Breast epithelium (tissue), 3 donors: ENCODE measurements around the gene IMPG2.

Source experiments
- CTCF ChIP-seq, 3 donors: fragments of 450-650 bp; IDR thresholded peaks; one replicate each; pipeline ENCODE4 v1.5.1; 2016 to 2017; ENCODE audit warnings: antibody characterized with exemption in 3 of 3, mild to moderate bottlenecking in 3 of 3, moderate library complexity in 3 of 3
- POLR2A ChIP-seq: fragments of 450-650 bp; IDR thresholded peaks from one replicate; pipeline ENCODE4 v1.6.1; 2016; ENCODE audit warnings: antibody characterized with exemption, mild to moderate bottlenecking, moderate library complexity
- POLR2AphosphoS5 ChIP-seq, 3 donors: sonication (generic); formaldehyde crosslinking; IDR thresholded peaks; one replicate each; pipeline ENCODE4 v1.6.1; 2017; ENCODE audit warnings: antibody characterized with exemption in 3 of 3

- TF ChIP-seq CTCF (IDR thresholded peaks at IDR 0.05) (no peak), POLR2A (no peak), POLR2AphosphoS5 (IDR thresholded peaks at IDR 0.05) (no peak)
Observed at GRCh38 chr3:101319531-101319930, 844 bp downstream of the IMPG2 start.
